SK-N-SH treated with all-trans-retinoic acid at 6 μM for 48 hours (cell line): ENCODE data around the gene HBG2.

Experiments
- CSDC2 ChIP-seq: fragments of 250-450 bp; sonication (Bioruptor Pico); IDR thresholded peaks from 2 replicates; pipeline ENCODE4 v1.5.0; 2020; ENCODE audit warnings: mild to moderate bottlenecking, moderate library complexity
- ISL1 ChIP-seq: fragments of 250-450 bp; sonication (Bioruptor Pico); IDR thresholded peaks from 2 replicates; pipeline ENCODE4 v2.1.2; 2022; ENCODE audit warnings: mild to moderate bottlenecking, moderate library complexity
- PATZ1 ChIP-seq: fragments of 250-450 bp; sonication (Bioruptor Pico); IDR thresholded peaks from 2 replicates; pipeline ENCODE4 v1.8.0; 2020; ENCODE audit warnings: mild to moderate bottlenecking, moderate library complexity, borderline replicate concordance
- ZC3H10 ChIP-seq: fragments of 250-450 bp; sonication (Bioruptor Pico); IDR thresholded peaks from 2 replicates; pipeline ENCODE4 v1.5.1; 2021; ENCODE audit warnings: mild to moderate bottlenecking, moderate library complexity
- TF ChIP-seq, protein P1 (sequence below): fragments of 250-450 bp; sonication (Bioruptor Pico); IDR thresholded peaks from 2 replicates; pipeline ENCODE4 v1.5.1; 2020; ENCODE audit warnings: low read depth, mild to moderate bottlenecking, moderate library complexity

DNA sequence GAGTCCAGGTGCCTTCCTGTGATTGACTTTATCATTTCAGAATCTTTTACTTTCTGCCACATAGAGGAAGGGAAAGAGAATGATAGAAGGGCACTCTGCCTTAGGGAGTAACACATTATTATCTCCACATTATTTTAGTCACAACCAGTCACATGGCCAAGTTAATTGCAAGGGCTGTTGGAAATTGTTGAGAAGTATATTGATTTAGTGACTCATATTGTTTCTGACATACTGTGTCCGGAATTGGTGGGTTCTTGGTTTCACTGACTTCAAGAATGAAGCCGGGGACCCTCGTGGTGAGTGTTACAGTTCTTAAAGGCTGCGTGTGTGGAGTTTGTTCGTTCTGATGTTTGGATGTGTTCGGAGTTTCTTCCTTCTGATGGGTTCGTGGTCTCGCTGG, 38.4 kb upstream of the HBG2 start:
- TF ChIP-seq ZC3H10 (CRISPR knock-in tag) (no peak), CSDC2 (CRISPR knock-in tag) (no peak), ISL1 (CRISPR knock-in tag) (no peak), PATZ1 (CRISPR knock-in tag) (no peak)
- TF ChIP-seq, protein P1, sequence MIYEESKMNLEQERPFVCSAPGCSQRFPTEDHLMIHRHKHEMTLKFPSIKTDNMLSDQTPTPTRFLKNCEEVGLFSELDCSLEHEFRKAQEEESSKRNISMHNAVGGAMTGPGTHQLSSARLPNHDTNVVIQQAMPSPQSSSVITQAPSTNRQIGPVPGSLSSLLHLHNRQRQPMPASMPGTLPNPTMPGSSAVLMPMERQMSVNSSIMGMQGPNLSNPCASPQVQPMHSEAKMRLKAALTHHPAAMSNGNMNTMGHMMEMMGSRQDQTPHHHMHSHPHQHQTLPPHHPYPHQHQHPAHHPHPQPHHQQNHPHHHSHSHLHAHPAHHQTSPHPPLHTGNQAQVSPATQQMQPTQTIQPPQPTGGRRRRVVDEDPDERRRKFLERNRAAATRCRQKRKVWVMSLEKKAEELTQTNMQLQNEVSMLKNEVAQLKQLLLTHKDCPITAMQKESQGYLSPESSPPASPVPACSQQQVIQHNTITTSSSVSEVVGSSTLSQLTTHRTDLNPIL (CRISPR knock-in tag) = no peak
